Smooth muscle cell (in vitro differentiated cells): Measurements from ENCODE around the gene DCAF17. TPM values are rescaled to one million over a fixed set of nuclear protein-coding genes. Genes with fewer than 3 reads are reported as not detected.

Experiments
- DNase-seq: peaks from one replicate; lab custom pipeline; 2025; ENCODE audit not compliant: unreplicated experiment; lab: John Stamatoyannopoulos, UW
- H2AFZ ChIP-seq: fragments of 200-600 bp; sonication (generic); 2 replicates; pipeline ENCODE4 v1.6.0; 2016; ENCODE audit warnings: antibody characterized with exemption, low read depth, mild to moderate bottlenecking
- H3F3A ChIP-seq: fragments of 200-600 bp; sonication (generic); 2 replicates; pipeline ENCODE4 v1.6.0; 2017; ENCODE audit warnings: antibody characterized with exemption, low read depth
- H3K27ac ChIP-seq: fragments of 200-600 bp; sonication (generic); 2 replicates; pipeline ENCODE4 v1.5.1; 2016; ENCODE audit warnings: low read depth, mild to moderate bottlenecking
- H3K27me3 ChIP-seq: fragments of 200-600 bp; sonication (generic); 2 replicates; pipeline ENCODE4 v1.6.1; 2016; ENCODE audit warnings: low read depth, mild to moderate bottlenecking
- H3K36me3 ChIP-seq: fragments of 200-600 bp; sonication (generic); 2 replicates; pipeline ENCODE4 v1.5.1; 2016; ENCODE audit warnings: low read depth
- H3K4me1 ChIP-seq: fragments of 200-600 bp; sonication (generic); 2 replicates; pipeline ENCODE4 v1.5.1; 2016; ENCODE audit warnings: low read depth
- H3K4me2 ChIP-seq: fragments of 200-600 bp; sonication (generic); 2 replicates; pipeline ENCODE4 v1.6.0; 2016; ENCODE audit warnings: mild to moderate bottlenecking
- H3K4me3 ChIP-seq: fragments of 200-600 bp; sonication (generic); 2 replicates; pipeline ENCODE4 v1.5.1; 2016; ENCODE audit warnings: mild to moderate bottlenecking
- H3K79me2 ChIP-seq: fragments of 200-600 bp; sonication (generic); 2 replicates; pipeline ENCODE4 v1.6.0; 2016; ENCODE audit warnings: low read depth, mild to moderate bottlenecking
- H3K9ac ChIP-seq: fragments of 200-600 bp; sonication (generic); 2 replicates; pipeline ENCODE4 v1.6.0; 2016; ENCODE audit warnings: low read depth
- H3K9me3 ChIP-seq: fragments of 200-600 bp; sonication (generic); replicated peaks from 2 replicates; pipeline ENCODE4 v1.5.1; 2016; ENCODE audit warnings: low read depth
- H4K20me1 ChIP-seq: fragments of 200-600 bp; sonication (generic); 2 replicates; pipeline ENCODE4 v1.6.0; 2016; ENCODE audit warnings: low read depth
- CTCF ChIP-seq: fragments of 200-600 bp; sonication (generic); IDR thresholded peaks from 2 replicates; pipeline ENCODE4 v1.5.1; 2017; ENCODE audit warnings: borderline replicate concordance, mild to moderate bottlenecking, antibody characterized with exemption; ENCODE audit not compliant: insufficient read depth, poor library complexity, severe bottlenecking
- WGBS: methylation state at CpG from one replicate; pipeline ENCODE4 v1.1.7; 2016; ENCODE audit warnings: low lambda C conversion rate; 5-methylcytosine and 5-hydroxymethylcytosine counted together
- polyA plus RNA-seq: library from polyadenylated mRNA; unstranded; fragments of >200 nt; fragmentation: Nextera tagmentation; extraction: Ambion mirVana; gene quantifications from 2 replicates; pipeline ENCODE4 v1.2.1, GENCODE V29; 2016
- total RNA-seq: library from RNA; depleted of rRNA; stranded (reverse); fragments of >200 nt; gene quantifications from 2 replicates; pipeline ENCODE4 v1.2.3, GENCODE V29; 2014

The DCAF17 gene
- total and polyA plus RNA-seq, 2 experiments from 2014 or later: 4.3 to 17.2 TPM

GRCh38 chr2:171515672-171516298 lies 81.8 kb downstream of the DCAF17 start:
- TF ChIP-seq CTCF: no peak
- no peak overlapping the region for H3K27ac ChIP-seq
- H2AFZ ChIP-seq: no peak overlapping the region
- H3K27me3 ChIP-seq: no peaks in the 10 kb centered on the region
- H3K4me1 ChIP-seq: no peaks in the 10 kb centered on the region
- H3K4me3 ChIP-seq: no peak overlapping the region
- no peaks in the 10 kb centered on the region for H4K20me1 ChIP-seq
- H3K9ac ChIP-seq: no peak overlapping the region
- no peak overlapping the region for H3K4me2 ChIP-seq
- no peaks in the 10 kb centered on the region for H3F3A ChIP-seq
- 63% methylated on average over 6 of the region's 6 CpGs for WGBS
- no peaks in the 10 kb centered on the region for H3K79me2 ChIP-seq
- H3K9me3 ChIP-seq: no peaks in the 10 kb centered on the region
- no peak for DNase-seq
- H3K36me3 ChIP-seq: no peaks in the 10 kb centered on the region

- H3F3A ChIP-seq: no peaks in the 10 kb centered on the region
- no peak overlapping the region for H3K4me2 ChIP-seq
- no peak overlapping the region for H3K4me3 ChIP-seq
- no peaks in the 10 kb centered on the region for H3K36me3 ChIP-seq
- H3K4me1 ChIP-seq: no peaks in the 10 kb centered on the region
- TF ChIP-seq CTCF: no peak
- H3K27ac ChIP-seq: no peak overlapping the region
- no peak for DNase-seq
- H3K9me3 ChIP-seq: no peaks in the 10 kb centered on the region
- no peaks in the 10 kb centered on the region for H3K79me2 ChIP-seq
- H3K27me3 ChIP-seq: no peaks in the 10 kb centered on the region
- no peak overlapping the region for H3K9ac ChIP-seq
- no peaks in the 10 kb centered on the region for H4K20me1 ChIP-seq
- H2AFZ ChIP-seq: no peak overlapping the region
- 69% methylated on average over 5 of the region's 5 CpGs for WGBS
Observed at GRCh38 chr2:171516793-171517192, 82.8 kb downstream of the DCAF17 start.

GRCh38 chr2:171520471-171520870 lies 86.4 kb downstream of the DCAF17 start:
- Histone ChIP-seq H3K4me2 (no peak overlapping the region), H3K36me3 (no peaks in the 10 kb centered on the region), H4K20me1 (peaks cover 4% of the 10 kb centered on the region), H2AFZ (no peak overlapping the region), H3K27ac (no peak overlapping the region), H3K79me2 (peaks cover 12% of the 10 kb centered on the region), H3F3A (no peaks in the 10 kb centered on the region), H3K4me1 (no peaks in the 10 kb centered on the region), H3K4me3 (no peak overlapping the region), H3K9me3 (no peaks in the 10 kb centered on the region), H3K9ac (no peak overlapping the region), H3K27me3 (no peaks in the 10 kb centered on the region)
- TF ChIP-seq CTCF: no peak
- no peak for DNase-seq
- 90% methylated on average over 5 of the region's 5 CpGs for WGBS

- DNase-seq: no peak
- H3K4me2 ChIP-seq: peak overlapping the region; percentile 99
- peak overlapping the region; percentile 17 for H3K27ac ChIP-seq
- no peaks in the 10 kb centered on the region for H3K36me3 ChIP-seq
- peaks cover 5% of the 10 kb centered on the region for H4K20me1 ChIP-seq
- H3K79me2 ChIP-seq: peaks cover 19% of the 10 kb centered on the region
- TF ChIP-seq CTCF: no peak
- no peaks in the 10 kb centered on the region for H3K9me3 ChIP-seq
- H2AFZ ChIP-seq: peak overlapping the region; percentile 92
- H3F3A ChIP-seq: no peaks in the 10 kb centered on the region
- 87% methylated on average over 5 of the region's 5 CpGs for WGBS
- H3K4me1 ChIP-seq: no peaks in the 10 kb centered on the region
- no peaks in the 10 kb centered on the region for H3K27me3 ChIP-seq
- no peak overlapping the region for H3K9ac ChIP-seq
- H3K4me3 ChIP-seq: peak overlapping the region; percentile 88
Observed at GRCh38 chr2:171521361-171522051, 87.5 kb downstream of the DCAF17 start.
